Stimulated activated memory B cell treated with anti-CD40 and anti-IgM and Interleukin-4, amounts not matched to agents 10 μg/mL and 1 μg/mL and 100 μg/mL, for 72 hours (primary cell): ENCODE measurements around the gene OR2B2.
"Not testable (repeated sequence)": the region's sequence is repeated elsewhere in the genome, so short reads cannot be mapped to it uniquely, and the experiment has no call there.

Experiments
- ATAC-seq: fragments of 150-1000 bp; cut with Tn5 transposase; 2 replicates; pipeline ENCODE4 v1.10.0; 2021
- H3K27ac Mint-ChIP-seq: one replicate; pipeline ENCODE4 v1.8.0; 2022; ENCODE audit warnings: mild to moderate bottlenecking, mixed read lengths
- H3K27me3 Mint-ChIP-seq: one replicate; pipeline ENCODE4 v1.8.0; 2022; ENCODE audit warnings: mixed read lengths
- H3K36me3 Mint-ChIP-seq: one replicate; pipeline ENCODE4 v1.8.0; 2022; ENCODE audit warnings: mixed read lengths
- H3K4me1 Mint-ChIP-seq: one replicate; pipeline ENCODE4 v1.8.0; 2022; ENCODE audit warnings: mixed read lengths
- H3K4me3 Mint-ChIP-seq: one replicate; pipeline ENCODE4 v1.8.0; 2022; ENCODE audit warnings: mild to moderate bottlenecking, moderate library complexity, mixed read lengths
- H3K9me3 Mint-ChIP-seq: one replicate; pipeline ENCODE4 v1.8.0; 2022; ENCODE audit warnings: mixed read lengths

The OR2B2 gene

GRCh38 chr6:27911956-27912446 lies at the start of gene OR2B2:
Gene OR2B2, minus strand, starts transcription at chr6:27912396. Its CDS starts 77 bp downstream, at chr6:27912319.
- Mint-ChIP-seq H3K27ac (no peak within 1 kb of the TSS), H3K27me3 (peaks cover 14% of the 10 kb centered on the region), H3K4me3 (no peak within 1 kb of the TSS), H3K4me1 (no peaks in the 10 kb centered on the region), H3K36me3 (no peaks in the 10 kb centered on the region), H3K9me3 (no peaks in the 10 kb centered on the region)
- no peak for ATAC-seq

DNA sequence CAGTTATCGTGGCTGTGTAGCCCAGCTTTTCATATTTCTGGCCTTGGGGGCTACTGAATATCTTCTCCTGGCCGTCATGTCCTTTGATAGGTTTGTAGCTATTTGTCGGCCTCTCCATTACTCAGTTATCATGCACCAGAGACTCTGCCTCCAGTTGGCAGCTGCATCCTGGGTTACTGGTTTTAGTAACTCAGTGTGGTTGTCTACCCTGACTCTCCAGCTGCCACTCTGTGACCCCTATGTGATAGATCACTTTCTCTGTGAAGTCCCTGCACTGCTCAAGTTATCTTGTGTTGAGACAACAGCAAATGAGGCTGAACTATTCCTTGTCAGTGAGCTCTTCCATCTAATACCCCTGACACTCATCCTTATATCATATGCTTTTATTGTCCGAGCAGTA lies 45.3 kb upstream of the OR2B2 start:
- H3K36me3 Mint-ChIP-seq, result no peaks in the 10 kb centered on the region
- H3K4me1 Mint-ChIP-seq, result no peaks in the 10 kb centered on the region
- ATAC-seq, result no peak
- no peak overlapping the region for H3K4me3 Mint-ChIP-seq
- H3K27me3 Mint-ChIP-seq, result peaks cover 27% of the 10 kb centered on the region
- H3K9me3 Mint-ChIP-seq, result no peaks in the 10 kb centered on the region
- H3K27ac Mint-ChIP-seq, result no peak overlapping the region

DNA sequence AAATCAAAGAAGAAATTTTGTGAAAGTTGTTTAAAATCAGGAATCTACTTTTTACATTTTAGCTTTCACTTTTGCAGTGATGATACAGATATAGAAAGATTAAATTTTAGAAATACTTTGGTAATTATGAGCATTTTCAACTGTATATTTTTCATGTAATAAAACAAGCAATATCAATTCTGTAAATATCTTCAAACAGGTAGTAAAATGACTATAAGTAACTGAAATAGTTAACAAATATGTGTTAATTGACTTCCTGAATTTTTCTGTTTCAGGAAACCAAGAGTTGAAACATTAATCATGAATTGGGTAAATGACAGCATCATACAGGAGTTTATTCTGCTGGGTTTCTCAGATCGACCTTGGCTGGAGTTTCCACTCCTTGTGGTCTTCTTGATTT lies 44.7 kb upstream of the OR2B2 start, which contains the start of gene OR2B6:
Gene OR2B6 (plus strand): TSS at position 301 of the 400 bp plus-strand sequence. CDS start 0 bp downstream, at position 301.
- no peaks in the 10 kb centered on the region for H3K4me1 Mint-ChIP-seq
- ATAC-seq, result no peak
- H3K36me3 Mint-ChIP-seq, result no peaks in the 10 kb centered on the region
- peaks cover 27% of the 10 kb centered on the region for H3K27me3 Mint-ChIP-seq
- H3K4me3 Mint-ChIP-seq, result no peak within 1 kb of the TSS
- no peak within 1 kb of the TSS for H3K27ac Mint-ChIP-seq
- H3K9me3 Mint-ChIP-seq, result no peaks in the 10 kb centered on the region

GRCh38 chr6:27951040-27951439 lies 38.8 kb upstream of the OR2B2 start:
- Mint-ChIP-seq H3K4me1 (no peaks in the 10 kb centered on the region), H3K27me3 (peaks cover 14% of the 10 kb centered on the region), H3K9me3 (no peaks in the 10 kb centered on the region), H3K4me3 (no peak overlapping the region), H3K27ac (no peak overlapping the region), H3K36me3 (no peaks in the 10 kb centered on the region)
- ATAC-seq, result no peak

DNA sequence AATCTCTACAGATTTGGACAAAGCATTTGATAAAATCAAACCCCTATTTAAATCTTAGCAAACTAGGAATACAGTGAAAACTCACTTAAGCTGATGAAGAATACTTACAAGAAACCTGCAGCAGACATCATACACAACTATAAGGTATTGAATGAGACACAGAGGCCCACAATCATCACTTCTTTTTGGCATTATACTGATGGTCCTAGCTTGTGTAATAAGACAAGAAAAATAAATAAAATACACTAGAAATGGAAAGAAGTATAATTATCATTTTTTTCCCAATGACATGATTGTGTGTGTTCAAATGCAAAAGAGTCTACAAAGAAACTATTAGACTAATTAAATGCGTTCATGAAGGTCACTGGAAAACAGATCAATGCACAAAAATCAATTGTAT lies 36.0 kb upstream of the OR2B2 start:
- Mint-ChIP-seq H3K4me3 (no peak overlapping the region), H3K36me3 (no peaks in the 10 kb centered on the region), H3K4me1 (no peaks in the 10 kb centered on the region), H3K9me3 (no peaks in the 10 kb centered on the region), H3K27ac (no peak overlapping the region), H3K27me3 (peaks cover 1% of the 10 kb centered on the region)
- ATAC-seq, result no peak

- not testable (repeated sequence) for H3K36me3 Mint-ChIP-seq, H3K27ac Mint-ChIP-seq, ATAC-seq, H3K4me1 Mint-ChIP-seq, H3K9me3 Mint-ChIP-seq, H3K4me3 Mint-ChIP-seq
- peaks cover 42% of the 10 kb centered on the region for H3K27me3 Mint-ChIP-seq
Measured at GRCh38 chr6:27943072-27943471, 30.9 kb upstream of the OR2B2 start.

GRCh38 chr6:27940766-27941165 lies 28.6 kb upstream of the OR2B2 start:
- Mint-ChIP-seq H3K4me3 (no peak overlapping the region), H3K27ac (no peak overlapping the region), H3K36me3 (peaks cover 5% of the 10 kb centered on the region), H3K9me3 (peaks cover 3% of the 10 kb centered on the region), H3K4me1 (no peaks in the 10 kb centered on the region), H3K27me3 (peaks cover 51% of the 10 kb centered on the region)
- no peak for ATAC-seq

- no peak for ATAC-seq
- Mint-ChIP-seq H3K4me1 (no peaks in the 10 kb centered on the region), H3K27me3 (peaks cover 17% of the 10 kb centered on the region), H3K27ac (no peak overlapping the region), H3K9me3 (peaks cover 7% of the 10 kb centered on the region), H3K36me3 (peaks cover 8% of the 10 kb centered on the region), H3K4me3 (no peak overlapping the region)
Measured at GRCh38 chr6:27931209-27931608, 19.0 kb upstream of the OR2B2 start.

DNA sequence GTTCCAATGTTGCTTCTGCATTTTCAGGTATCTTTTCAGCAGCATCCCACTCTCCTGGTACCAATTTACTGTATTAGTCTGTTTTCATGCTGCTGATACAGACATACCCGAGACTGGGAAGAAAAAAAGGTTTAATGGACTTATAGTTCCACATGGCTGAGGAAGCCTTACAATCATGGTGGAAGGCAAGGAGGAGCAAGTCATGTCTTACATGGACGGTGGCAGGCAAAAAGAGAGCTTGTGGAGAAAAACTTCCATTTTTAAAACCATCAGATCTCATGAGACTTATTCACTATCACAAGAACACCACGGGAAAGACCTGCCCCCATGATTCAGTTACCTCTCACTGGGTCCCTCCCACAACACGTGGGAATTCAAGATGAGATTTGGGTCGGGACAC lies 17.7 kb upstream of the OR2B2 start:
- not testable (repeated sequence) for ATAC-seq, H3K4me3 Mint-ChIP-seq, H3K27ac Mint-ChIP-seq, H3K4me1 Mint-ChIP-seq, H3K36me3 Mint-ChIP-seq, H3K9me3 Mint-ChIP-seq
- H3K27me3 Mint-ChIP-seq, result peaks cover 17% of the 10 kb centered on the region

GRCh38 chr6:27928041-27928440 lies 15.8 kb upstream of the OR2B2 start:
- H3K9me3 Mint-ChIP-seq, H3K36me3 Mint-ChIP-seq, H3K27ac Mint-ChIP-seq, ATAC-seq, H3K4me1 Mint-ChIP-seq, H3K4me3 Mint-ChIP-seq: not testable (repeated sequence)
- H3K27me3 Mint-ChIP-seq, result peaks cover 17% of the 10 kb centered on the region

DNA sequence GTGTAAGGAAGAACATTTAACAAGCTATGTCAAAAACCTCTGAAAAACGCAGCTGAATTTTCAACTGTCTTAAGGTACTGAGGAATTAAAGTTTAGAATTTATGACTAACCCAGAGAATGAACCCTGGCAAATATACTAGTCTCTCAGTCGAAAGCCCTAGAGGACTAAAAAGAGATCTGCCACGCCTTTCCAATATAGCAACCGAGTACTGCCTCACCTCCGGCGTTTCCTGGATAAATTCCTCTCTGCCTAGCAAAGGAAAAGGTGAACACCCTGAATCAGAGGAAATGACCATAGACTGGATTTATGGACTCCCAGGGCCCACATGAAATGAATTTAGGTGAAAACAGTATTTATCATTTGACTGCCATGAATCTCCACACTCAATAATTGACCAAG lies 12.0 kb upstream of the OR2B2 start:
- H3K9me3 Mint-ChIP-seq, result no peaks in the 10 kb centered on the region
- no peak overlapping the region for H3K27ac Mint-ChIP-seq
- ATAC-seq, result no peak
- H3K27me3 Mint-ChIP-seq, result peaks cover 17% of the 10 kb centered on the region
- no peaks in the 10 kb centered on the region for H3K36me3 Mint-ChIP-seq
- H3K4me3 Mint-ChIP-seq, result no peak overlapping the region
- no peaks in the 10 kb centered on the region for H3K4me1 Mint-ChIP-seq

DNA sequence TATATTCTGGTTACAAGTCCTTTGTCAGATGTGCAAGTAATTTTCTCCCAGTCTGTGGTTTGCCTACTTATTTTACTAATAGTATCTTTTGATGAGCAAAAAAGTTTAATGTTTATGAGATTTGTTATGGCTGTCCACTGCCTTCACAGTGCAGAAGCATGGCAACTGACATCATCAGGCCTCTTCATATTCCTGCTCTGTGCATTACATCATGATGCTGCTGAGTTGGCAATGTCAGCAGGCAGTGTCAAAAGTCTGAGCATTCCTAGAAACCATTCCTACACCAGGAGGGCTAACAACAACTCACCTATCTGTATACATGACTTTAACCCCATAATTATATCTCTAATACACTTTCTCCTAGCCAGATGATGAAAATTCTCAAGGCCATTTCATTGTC lies 10.8 kb upstream of the OR2B2 start:
- Mint-ChIP-seq H3K27me3 (peaks cover 9% of the 10 kb centered on the region), H3K4me1 (no peaks in the 10 kb centered on the region), H3K27ac (no peak overlapping the region), H3K4me3 (no peak overlapping the region), H3K36me3 (no peaks in the 10 kb centered on the region), H3K9me3 (no peaks in the 10 kb centered on the region)
- no peak for ATAC-seq

- no peaks in the 10 kb centered on the region for H3K9me3 Mint-ChIP-seq
- H3K27ac Mint-ChIP-seq, result no peak overlapping the region
- no peak overlapping the region for H3K4me3 Mint-ChIP-seq
- peaks cover 5% of the 10 kb centered on the region for H3K27me3 Mint-ChIP-seq
- no peak for ATAC-seq
- no peaks in the 10 kb centered on the region for H3K36me3 Mint-ChIP-seq
- no peaks in the 10 kb centered on the region for H3K4me1 Mint-ChIP-seq
Measured at GRCh38 chr6:27908017-27908416, 4.2 kb downstream of the OR2B2 start.

DNA sequence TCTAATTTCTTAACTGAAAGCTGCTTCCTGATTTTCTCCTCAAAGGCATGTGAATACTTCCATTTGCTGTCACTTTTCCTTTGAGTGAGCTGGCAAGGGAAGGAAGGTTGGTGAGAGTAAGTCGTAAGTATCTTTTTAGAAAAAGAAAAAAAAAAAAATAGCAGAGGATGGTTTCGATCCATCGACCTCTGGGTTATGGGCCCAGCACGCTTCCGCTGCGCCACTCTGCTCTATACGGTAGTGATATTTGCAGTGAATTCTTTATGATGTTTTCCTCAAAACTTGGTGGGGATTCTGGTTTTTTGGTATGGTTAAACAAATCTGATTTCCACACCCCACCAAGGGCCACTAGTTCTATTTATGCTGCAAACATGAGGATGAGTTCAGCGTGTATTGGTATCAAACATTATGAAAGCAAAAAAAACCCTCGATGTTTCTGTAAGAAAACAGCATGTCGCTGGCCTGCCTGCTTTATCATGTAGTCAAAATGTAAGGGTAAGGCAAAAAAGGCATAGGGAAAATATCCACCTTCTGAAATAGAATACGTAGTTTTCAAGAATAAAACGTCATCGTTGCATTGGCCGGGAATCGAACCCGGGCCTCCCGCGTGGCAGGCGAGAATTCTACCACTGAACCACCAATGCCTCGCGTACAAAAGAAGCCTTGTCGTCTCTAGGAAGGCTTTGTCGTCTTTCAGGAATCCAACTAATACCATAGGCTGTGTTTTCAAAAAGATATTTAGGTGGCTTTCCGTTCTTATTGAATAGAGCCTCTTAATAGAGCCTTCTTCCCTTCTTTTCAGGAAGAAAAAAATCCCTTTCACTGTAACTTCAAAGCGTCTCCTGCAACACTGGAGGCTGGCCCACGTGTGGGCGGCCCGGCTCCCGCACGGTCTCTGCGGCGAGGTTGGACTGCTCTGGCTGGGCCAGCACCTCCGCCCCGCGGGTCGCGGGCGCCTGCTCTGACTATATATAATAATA lies 9.6 kb downstream of the OR2B2 start:
- Mint-ChIP-seq H3K4me3 (peak overlapping the region; percentile 83), H3K36me3 (no peaks in the 10 kb centered on the region), H3K4me1 (peaks cover 8% of the 10 kb centered on the region), H3K9me3 (no peaks in the 10 kb centered on the region), H3K27ac (peak overlapping the region; percentile 81), H3K27me3 (no peaks in the 10 kb centered on the region)
- ATAC-seq, result peak; percentile 86

DNA sequence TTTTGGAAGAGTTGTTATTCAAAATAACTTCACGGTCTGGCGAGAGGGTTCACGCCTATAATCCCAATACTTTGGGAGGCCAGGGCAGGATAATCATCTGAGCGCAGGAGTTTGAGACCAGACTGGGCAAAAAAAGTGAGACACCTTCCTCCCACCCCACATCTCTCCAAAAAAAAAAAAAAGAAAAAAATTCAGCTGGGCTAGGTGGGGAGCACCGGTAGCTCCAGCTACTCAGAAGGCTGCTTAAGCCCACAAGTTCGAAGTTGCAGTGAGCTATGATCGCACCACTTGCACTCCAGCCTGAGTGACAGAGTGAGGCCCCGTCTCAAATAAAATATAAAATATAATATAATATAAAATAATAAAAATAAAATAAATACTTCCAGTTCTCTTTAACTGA lies 10.4 kb downstream of the OR2B2 start:
- H3K4me3 Mint-ChIP-seq, result no peak overlapping the region
- no peaks in the 10 kb centered on the region for H3K36me3 Mint-ChIP-seq
- no peak for ATAC-seq
- no peaks in the 10 kb centered on the region for H3K27me3 Mint-ChIP-seq
- peak overlapping the region; percentile 81 for H3K27ac Mint-ChIP-seq
- peaks cover 8% of the 10 kb centered on the region for H3K4me1 Mint-ChIP-seq
- H3K9me3 Mint-ChIP-seq, result no peaks in the 10 kb centered on the region

GRCh38 chr6:27900197-27900596 lies 12.0 kb downstream of the OR2B2 start:
- not testable (repeated sequence) for ATAC-seq, H3K9me3 Mint-ChIP-seq, H3K4me1 Mint-ChIP-seq, H3K27me3 Mint-ChIP-seq, H3K36me3 Mint-ChIP-seq, H3K4me3 Mint-ChIP-seq, H3K27ac Mint-ChIP-seq
